ENCODE data around the gene POMT2. TPM values are rescaled to one million over a fixed set of nuclear protein-coding genes. Genes with fewer than 3 reads are reported as not detected.
"Not testable (repeated sequence)": the region's sequence is repeated elsewhere in the genome, so short reads cannot be mapped to it uniquely, and the experiment has no call there.

The POMT2 gene
- total RNA-seq, 1 donor from 2014 or later: 13.4 TPM

GRCh38 chr14:77286576-77286975, 34.1 kb downstream of the POMT2 start:
- Histone ChIP-seq H3K4me3 (no peak overlapping the region), H3K27me3 (ENCODE audit: low read depth) (no peaks in the 10 kb centered on the region), H3K4me1 (no peaks in the 10 kb centered on the region), H3K36me3 (peaks cover 93% of the 10 kb centered on the region), H3K27ac (replicated peaks) (no peak overlapping the region), H3K9me3 (replicated peaks) (no peaks in the 10 kb centered on the region)
- DNase-seq: no peak
- intact Hi-C loops (cut with micrococcal nuclease): no loop called here
- no peak for TF ChIP-seq CTCF (IDR thresholded peaks at IDR 0.05; ENCODE audit: borderline replicate concordance)

- no peaks in the 10 kb centered on the region for H3K9me3 ChIP-seq (replicated peaks)
- H3K36me3 ChIP-seq: peaks cover 83% of the 10 kb centered on the region
- intact Hi-C loops (cut with micrococcal nuclease): no loop called here
- no peaks in the 10 kb centered on the region for H3K27me3 ChIP-seq (ENCODE audit: low read depth)
- DNase-seq: no peak
- TF ChIP-seq CTCF (IDR thresholded peaks at IDR 0.05; ENCODE audit: borderline replicate concordance): no peak
- no peaks in the 10 kb centered on the region for H3K4me1 ChIP-seq
- no peak overlapping the region for H3K27ac ChIP-seq (replicated peaks)
- H3K4me3 ChIP-seq: no peak overlapping the region
Measured at GRCh38 chr14:77284466-77284865, 36.2 kb downstream of the POMT2 start.

- Histone ChIP-seq H3K36me3 (peaks cover 85% of the 10 kb centered on the region), H3K4me3 (no peak overlapping the region), H3K9me3 (replicated peaks) (no peaks in the 10 kb centered on the region), H3K27ac (replicated peaks) (no peak overlapping the region), H3K4me1 (no peaks in the 10 kb centered on the region), H3K27me3 (ENCODE audit: low read depth) (no peaks in the 10 kb centered on the region)
- no peak for DNase-seq
- TF ChIP-seq CTCF (IDR thresholded peaks at IDR 0.05; ENCODE audit: borderline replicate concordance): no peak
- intact Hi-C loops (cut with micrococcal nuclease): no loop called here
Measured at GRCh38 chr14:77284066-77284465, 36.6 kb downstream of the POMT2 start.

GRCh38 chr14:77281852-77282410, 38.8 kb downstream of the POMT2 start:
- H3K4me3 ChIP-seq: no peak overlapping the region
- H3K9me3 ChIP-seq (replicated peaks): no peaks in the 10 kb centered on the region
- no peak for DNase-seq
- peaks cover 89% of the 10 kb centered on the region for H3K36me3 ChIP-seq
- intact Hi-C loops (cut with micrococcal nuclease): no loop called here
- no peaks in the 10 kb centered on the region for H3K27me3 ChIP-seq (ENCODE audit: low read depth)
- H3K27ac ChIP-seq (replicated peaks): no peak overlapping the region
- H3K4me1 ChIP-seq: no peaks in the 10 kb centered on the region
- no peak for TF ChIP-seq CTCF (IDR thresholded peaks at IDR 0.05; ENCODE audit: borderline replicate concordance)

GRCh38 chr14:77280921-77281320, 39.8 kb downstream of the POMT2 start:
- H3K27ac ChIP-seq (replicated peaks); H3K9me3 ChIP-seq (replicated peaks); H3K4me1 ChIP-seq; H3K4me3 ChIP-seq; H3K27me3 ChIP-seq (ENCODE audit: low read depth); DNase-seq; intact Hi-C loops (cut with micrococcal nuclease): not testable (repeated sequence)
- peaks cover 87% of the 10 kb centered on the region for H3K36me3 ChIP-seq

- H3K9me3 ChIP-seq (replicated peaks): no peaks in the 10 kb centered on the region
- peaks cover 75% of the 10 kb centered on the region for H3K36me3 ChIP-seq
- H3K27me3 ChIP-seq (ENCODE audit: low read depth): no peaks in the 10 kb centered on the region
- DNase-seq: no peak
- no peaks in the 10 kb centered on the region for H3K4me1 ChIP-seq
- H3K27ac ChIP-seq (replicated peaks): no peak overlapping the region
- intact Hi-C loops (cut with micrococcal nuclease): no loop called here
- TF ChIP-seq CTCF (IDR thresholded peaks at IDR 0.05; ENCODE audit: borderline replicate concordance): no peak
- H3K4me3 ChIP-seq: no peak overlapping the region
Measured at GRCh38 chr14:77279719-77280118, 41.0 kb downstream of the POMT2 start.

Measured in left ventricle myocardium inferior (tissue), 1 donor.